Loucy (cell line): Measurements from ENCODE around the gene IGSF5.

Experiments used
- CTCF ChIP-seq: fragments of 200-600 bp; sonication (generic); conservative IDR thresholded peaks from 2 replicates; pipeline ENCODE4 v1.5.1; 2014; ENCODE audit warnings: mild to moderate bottlenecking, antibody characterized with exemption, low read length
- EZH2phosphoT487 ChIP-seq: fragments of 200-600 bp; IDR thresholded peaks from 2 replicates; pipeline ENCODE4 v1.6.1; 2018; ENCODE audit warnings: antibody characterized with exemption, mild to moderate bottlenecking, moderate library complexity, borderline replicate concordance

GRCh38 chr21:39720126-39720778 lies 24.7 kb upstream of the IGSF5 start:
- TF ChIP-seq CTCF (no peak), EZH2phosphoT487 (no peak)
